SH-SY5Y (cell line): Measurements from ENCODE around the gene DAB1.

Experiments
- GATA2 ChIP-seq: IDR thresholded peaks from 2 replicates; pipeline ENCODE4 v1.6.1; 2011; ENCODE audit warnings: mild to moderate bottlenecking, low read depth, low read length
- GATA3 ChIP-seq: IDR thresholded peaks from 2 replicates; pipeline ENCODE4 v1.6.1; 2011; ENCODE audit warnings: low read depth, mild to moderate bottlenecking, low read length, moderate library complexity

GRCh38 chr1:57418971-57419370 is 4.9 kb downstream of the DAB1 start:
- TF ChIP-seq GATA3 (no peak), GATA2 (no peak)
